HCT116 (cell line): Measurements from ENCODE around the gene LMAN2L. TPM values are rescaled to one million over a fixed set of nuclear protein-coding genes. Genes with fewer than 3 reads are reported as not detected.

Experiments
- ATAC-seq: fragments of 200-7000 bp; cut with Tn5 transposase; 2 replicates; pipeline ENCODE4 v1.9.1; 2020; ENCODE audit warnings: mild to moderate bottlenecking, moderate library complexity
- BruUV-seq: library from RNA; stranded (reverse); fragments of 400-500 nt; replicated peaks from 2 replicates; lab custom pipeline; 2021; lab: Mats Ljungman, UMichigan
- CTCF ChIA-PET: fragments of 300-600 bp; sonication (Branson Sonifier 250); formaldehyde crosslinking; loops from one replicate; lab custom pipeline; 2021; ENCODE audit warnings: antibody characterized with exemption; lab: Charles Lee
- POLR2A ChIA-PET: fragments of 300-600, 350-600 bp; sonication (Branson Sonifier 250); formaldehyde crosslinking; loops from one replicate; lab custom pipeline; 2021; ENCODE audit warnings: antibody characterized with exemption; lab: Charles Lee
- RAD21 ChIA-PET, 2 experiments: fragments of 300-600 bp; sonication (Branson Sonifier 250); formaldehyde crosslinking; loops; one replicate each; lab custom pipeline; 2023; ENCODE audit warnings: low total read pairs in 2 of 2; ENCODE audit not compliant: uncharacterized antibody in 2 of 2, unreplicated experiment in 2 of 2, low non-redundant PET in 1 of 2; lab: Charles Lee
- DNase-seq: peaks from one replicate; pipeline ENCODE4 v3.0.0-alpha.2; 2010; ENCODE audit warnings: low read depth, low spot score
- H2AFZ ChIP-seq: fragments of 200-600 bp; shearing (Covaris generic), sonication (generic); 2 replicates; pipeline ENCODE4 v1.6.1; 2017; ENCODE audit warnings: low read depth, mixed run types, mixed read lengths, antibody characterized with exemption, low read length; ENCODE audit not compliant: poor library complexity, severe bottlenecking
- H3K27ac ChIP-seq: 2 replicates; pipeline ENCODE4 v1.5.1; 2012; ENCODE audit warnings: low read depth, low read length
- H3K27me3 ChIP-seq: fragments of 200-600 bp; sonication (generic); 2 replicates; pipeline ENCODE4 v1.6.1; 2016; ENCODE audit warnings: mixed run types, low read length, mixed read lengths; ENCODE audit not compliant: insufficient read depth
- H3K36me3 ChIP-seq, 2 experiments: fragments of 200-500 bp in 1 of 2; fragments of 200-600 bp in 1 of 2; sonication (Bioruptor generic) in 1 of 2; sonication (generic) in 1 of 2; 2 replicates each; pipeline versions ENCODE4 v1.5.1 to v1.6.1; 2014 to 2016; ENCODE audit warnings: low read length in 2 of 2, inconsistent platforms in 1 of 2, mixed read lengths in 1 of 2, mixed run types in 1 of 2; ENCODE audit not compliant: insufficient read depth in 2 of 2, control insufficient read depth in 1 of 2
- H3K4me1 ChIP-seq, 2 experiments: fragments of 200-600 bp in 1 of 2; sonication (generic) in 1 of 2; 2 replicates each; pipeline versions ENCODE4 v1.5.1 to v1.6.1; 2012 to 2017; ENCODE audit warnings: low read length in 2 of 2, inconsistent platforms in 1 of 2, mild to moderate bottlenecking in 1 of 2, mixed read lengths in 1 of 2, mixed run types in 1 of 2, moderate library complexity in 1 of 2; ENCODE audit not compliant: insufficient read depth in 2 of 2, control insufficient read depth in 1 of 2
- H3K4me2 ChIP-seq: fragments of 200-600 bp; sonication (generic); 2 replicates; pipeline ENCODE4 v1.6.1; 2017; ENCODE audit warnings: mixed run types, low read length, mixed read lengths
- H3K4me3 ChIP-seq, 2 experiments: fragments of 200-600 bp in 1 of 2; sonication (generic) in 1 of 2; replicated peaks in 1 of 2; 2 replicates each; pipeline ENCODE4 v1.5.1; 2011 to 2016; ENCODE audit warnings: low read length in 2 of 2, control low read depth in 1 of 2, low read depth in 1 of 2, mild to moderate bottlenecking in 1 of 2, mixed read lengths in 1 of 2, mixed run types in 1 of 2
- H3K79me2 ChIP-seq: fragments of 200-600 bp; sonication (generic); 2 replicates; pipeline ENCODE4 v1.6.1; 2017; ENCODE audit warnings: mild to moderate bottlenecking, mixed run types, low read length, moderate library complexity, mixed read lengths; ENCODE audit not compliant: insufficient read depth
- H3K9ac ChIP-seq: fragments of 200-600 bp; sonication (generic); 2 replicates; pipeline ENCODE4 v1.6.1; 2016; ENCODE audit warnings: low read length, mixed read lengths
- H3K9me2 ChIP-seq: fragments of 200-600 bp; sonication (generic), shearing (Covaris generic); 2 replicates; pipeline ENCODE4 v1.6.1; 2017; ENCODE audit warnings: mixed run types, mild to moderate bottlenecking, moderate library complexity; ENCODE audit not compliant: insufficient read depth
- H3K9me3 ChIP-seq, 2 experiments: fragments of 200-500 bp in 1 of 2; fragments of 200-600 bp in 1 of 2; sonication (Bioruptor generic) in 1 of 2; sonication (generic) in 1 of 2; 2 replicates each; pipeline ENCODE4 v1.6.1; 2014 to 2017; ENCODE audit warnings: low read length in 2 of 2, mixed read lengths in 2 of 2, inconsistent platforms in 1 of 2, low read depth in 1 of 2, mild to moderate bottlenecking in 1 of 2, mixed run types in 1 of 2, moderate library complexity in 1 of 2; ENCODE audit not compliant: control insufficient read depth in 1 of 2, insufficient read depth in 1 of 2
- H4K20me1 ChIP-seq: fragments of 200-600 bp; sonication (generic), shearing (Covaris generic); 2 replicates; pipeline ENCODE4 v1.6.1; 2017; ENCODE audit warnings: mixed run types, mild to moderate bottlenecking, moderate library complexity; ENCODE audit not compliant: insufficient read depth
- ATF3 ChIP-seq: IDR thresholded peaks from 2 replicates; pipeline ENCODE4 v1.6.1; 2012
- CBX3 ChIP-seq: IDR thresholded peaks from 2 replicates; pipeline ENCODE4 v1.6.1; 2012; ENCODE audit warnings: low read depth
- EGR1 ChIP-seq: IDR thresholded peaks from 2 replicates; pipeline ENCODE4 v1.6.1; 2012; ENCODE audit warnings: low read depth
- ELF1 ChIP-seq: IDR thresholded peaks from 2 replicates; pipeline ENCODE4 v1.6.1; 2012; ENCODE audit warnings: low read depth, borderline replicate concordance
- EZH2phosphoT487 ChIP-seq: fragments of 200-600 bp; IDR thresholded peaks from 2 replicates; pipeline ENCODE4 v1.6.1; 2018; ENCODE audit warnings: antibody characterized with exemption, borderline replicate concordance
- FOSL1 ChIP-seq: IDR thresholded peaks from 2 replicates; pipeline ENCODE4 v1.6.1; 2012; ENCODE audit warnings: low read depth
- JUND ChIP-seq: IDR thresholded peaks from 2 replicates; pipeline ENCODE4 v1.6.1; 2012
- POLR2A ChIP-seq: IDR thresholded peaks from 2 replicates; pipeline ENCODE4 v1.7.0; 2011; ENCODE audit warnings: borderline replicate concordance; ENCODE audit not compliant: insufficient read depth, insufficient read length; ENCODE audit errors: extremely low read depth
- POLR2AphosphoS5 ChIP-seq: IDR thresholded peaks from 2 replicates; pipeline ENCODE4 v1.6.1; 2011; ENCODE audit warnings: mild to moderate bottlenecking, low read depth, low read length, moderate library complexity
- RAD21 ChIP-seq: IDR thresholded peaks from 2 replicates; pipeline ENCODE4 v1.6.1; 2012; ENCODE audit warnings: low read depth, mild to moderate bottlenecking
- REST ChIP-seq: IDR thresholded peaks from 2 replicates; pipeline ENCODE4 v1.6.1; 2012; ENCODE audit warnings: low read depth
- SIN3A ChIP-seq: IDR thresholded peaks from 2 replicates; pipeline ENCODE4 v1.6.1; 2012; ENCODE audit warnings: low read depth
- SP1 ChIP-seq: IDR thresholded peaks from 2 replicates; pipeline ENCODE4 v1.6.1; 2012; ENCODE audit warnings: low read depth
- SRF ChIP-seq: IDR thresholded peaks from 2 replicates; pipeline ENCODE4 v1.6.1; 2012; ENCODE audit warnings: low read depth
- TCF7L2 ChIP-seq: IDR thresholded peaks from 2 replicates; pipeline ENCODE4 v1.7.0; 2011; ENCODE audit warnings: borderline replicate concordance, inconsistent platforms; ENCODE audit not compliant: insufficient read depth, insufficient read length; ENCODE audit errors: extremely low read depth
- YY1 ChIP-seq: IDR thresholded peaks from 2 replicates; pipeline ENCODE4 v1.6.1; 2011; ENCODE audit warnings: low read length, low read depth, moderate library complexity, mild to moderate bottlenecking; ENCODE audit not compliant: insufficient replicate concordance; ENCODE audit errors: extremely low read depth
- ZBTB33 ChIP-seq: IDR thresholded peaks from 2 replicates; pipeline ENCODE4 v1.6.1; 2011; ENCODE audit warnings: mild to moderate bottlenecking, low read length, moderate library complexity; ENCODE audit not compliant: insufficient replicate concordance; ENCODE audit errors: extremely low read depth
- intact Hi-C: fragments of 100-400 bp; cut with micrococcal nuclease; formaldehyde crosslinking; loops from 2 replicates; pipeline ENCODE4 v1.10.0; 2022
- total RNA-seq: library from RNA; stranded (reverse); gene quantifications from one replicate; pipeline ENCODE4 v1.2.1, GENCODE V29; 2021; ENCODE audit not compliant: unreplicated experiment

The LMAN2L gene
- total RNA-seq, 1 experiment from 2014 or later, result 15.2 TPM

- POLR2A ChIA-PET, result no interaction called here
Observed at GRCh38 chr2:96680561-96681141, 59.2 kb downstream of the LMAN2L start.

More at GRCh38 chr2:96680561-96681141, 59.2 kb downstream of the LMAN2L start:
- intact Hi-C loops, result no loop called here
- Histone ChIP-seq H3K9me3 (no peaks in the 10 kb centered on the region), H3K4me2 (no peak overlapping the region), H2AFZ (no peak overlapping the region), H3K4me1 (no peaks in the 10 kb centered on the region), H3K36me3 (no peaks in the 10 kb centered on the region), H3K9ac (no peak overlapping the region), H3K9me2 (no peaks in the 10 kb centered on the region), H3K79me2 (no peaks in the 10 kb centered on the region), H3K27me3 (no peaks in the 10 kb centered on the region), H3K4me3 (no peak overlapping the region), H3K27ac (no peak overlapping the region), H4K20me1 (no peaks in the 10 kb centered on the region)
- no peak for ATAC-seq
- BruUV-seq, result no TSS peak
- TF ChIP-seq ATF3 (no peak), ELF1 (no peak), JUND (no peak), POLR2AphosphoS5 (no peak), POLR2A (no peak), CBX3 (no peak), SP1 (no peak), TCF7L2 (no peak), ZBTB33 (no peak), EGR1 (no peak), EZH2phosphoT487 (no peak), SIN3A (no peak), YY1 (no peak), REST (no peak), FOSL1 (no peak), RAD21 (no peak), SRF (no peak)
- DNase-seq, result no peak
- ChIA-PET CTCF (no interaction called here), RAD21 (no interaction called here)
